ENCODE results near the gene LRRTM2. TPM values are rescaled to one million over a fixed set of nuclear protein-coding genes. Genes with fewer than 3 reads are reported as not detected.
"Not testable (repeated sequence)": the region's sequence is repeated elsewhere in the genome, so short reads cannot be mapped to it uniquely, and the experiment has no call there.

Gene LRRTM2
- polyA plus RNA-seq, 4 donors, result 1.6 to 3.0 (median 2.0) TPM

DNA sequence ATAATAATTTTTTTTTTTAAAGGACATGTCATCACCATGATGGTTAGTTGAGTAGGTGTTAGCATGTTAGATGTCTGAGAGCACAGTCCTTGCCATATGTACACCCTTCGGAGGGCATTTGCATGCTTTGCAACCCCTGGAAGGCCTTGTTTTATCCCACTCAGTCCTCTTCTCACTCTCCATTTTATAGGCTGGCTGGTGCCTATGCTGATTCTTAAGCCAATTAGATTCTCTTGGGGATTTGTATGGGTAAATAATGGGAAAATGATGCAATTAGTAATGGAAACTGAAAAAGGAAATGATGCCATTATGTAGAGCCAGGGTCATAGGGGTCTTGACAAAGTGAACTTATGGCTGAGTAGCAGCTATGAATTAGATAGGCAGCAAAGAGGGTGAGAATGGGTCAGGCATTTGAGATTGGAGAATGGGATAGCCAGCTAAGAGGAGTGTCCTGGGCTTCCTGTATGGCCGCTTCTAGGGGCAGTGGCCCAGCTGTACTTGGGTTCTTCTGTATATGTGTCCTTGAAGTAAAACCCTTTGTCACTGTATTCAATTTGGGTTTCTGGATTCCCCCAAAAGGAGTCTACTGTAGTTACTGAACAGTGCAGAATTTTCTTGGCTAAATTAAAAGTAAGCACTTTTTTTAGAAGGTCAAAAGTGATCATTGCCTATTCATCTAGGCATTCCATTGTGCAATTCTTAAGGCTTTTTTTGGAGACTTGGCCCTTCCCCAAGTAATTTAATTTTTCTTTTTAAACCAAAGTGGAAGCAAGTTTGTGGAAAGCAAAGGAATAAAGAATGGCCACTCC is 31.6 kb downstream of the LRRTM2 start:
- no peak for DNase-seq (ENCODE audit: low read depth in 4 of 4, low spot score in 3 of 4)

DNA sequence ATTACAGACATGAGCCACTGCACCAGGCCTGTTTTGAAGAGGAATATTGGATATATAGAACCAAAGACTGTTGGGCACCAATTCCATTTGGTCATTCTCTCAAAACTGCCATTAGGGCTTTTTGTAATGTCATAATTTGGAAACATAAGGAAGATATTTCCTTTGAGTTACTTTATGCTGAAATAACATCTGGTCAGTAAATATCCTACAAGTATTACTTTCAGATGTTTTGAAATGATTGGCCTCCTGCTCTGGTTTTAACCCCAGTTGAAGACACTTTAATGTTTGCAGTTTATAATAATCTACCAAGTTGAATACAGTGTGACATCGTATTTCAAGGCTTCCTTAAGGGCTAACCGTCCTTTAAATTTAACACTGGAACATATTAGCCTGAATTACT is 33.6 kb downstream of the LRRTM2 start:
- DNase-seq (ENCODE audit: low read depth in 4 of 4, low spot score in 3 of 4), result no peak

DNA sequence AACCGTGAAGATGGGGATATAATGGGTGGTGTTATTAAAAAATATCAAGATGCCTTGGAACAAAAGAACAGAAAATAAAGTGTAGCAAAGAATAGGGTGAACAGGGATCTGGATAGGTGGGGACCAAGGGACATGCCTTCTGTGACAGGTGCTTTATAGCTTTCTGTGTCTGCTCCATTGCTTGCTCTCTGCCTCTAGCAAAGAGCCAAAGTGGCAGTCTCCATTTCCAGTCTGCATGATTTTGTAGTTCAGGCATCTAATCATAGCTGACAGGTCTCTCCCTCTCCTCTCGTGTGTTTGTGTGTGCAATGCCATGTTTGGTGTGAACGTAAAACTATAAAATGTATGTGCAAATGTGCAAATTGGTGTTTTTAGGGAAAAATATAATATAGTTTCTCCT is 35.0 kb downstream of the LRRTM2 start:
- DNase-seq (ENCODE audit: low read depth in 4 of 4, low spot score in 3 of 4), result no peak

DNA sequence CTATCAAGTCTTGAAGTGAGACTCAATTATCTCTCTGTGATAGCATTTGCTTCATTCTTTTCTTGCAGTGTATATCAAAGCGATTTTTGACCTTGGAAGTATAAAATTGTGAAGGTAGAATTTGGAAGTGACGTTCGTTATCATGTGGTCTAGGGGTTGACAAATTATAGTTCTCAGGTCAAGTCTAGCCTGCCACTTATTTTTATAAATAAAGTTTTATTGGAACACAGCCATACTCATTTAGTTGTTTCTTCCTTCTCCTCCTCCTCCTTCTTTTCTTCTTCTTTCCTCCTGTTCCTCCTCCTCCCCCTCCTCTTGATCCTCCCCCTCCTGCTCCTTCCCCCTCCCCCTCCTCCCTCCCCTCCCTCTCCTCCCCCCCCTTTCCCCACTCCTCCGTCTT is 38.0 kb downstream of the LRRTM2 start:
- no peak for DNase-seq (ENCODE audit: low read depth in 4 of 4, low spot score in 3 of 4)

DNA sequence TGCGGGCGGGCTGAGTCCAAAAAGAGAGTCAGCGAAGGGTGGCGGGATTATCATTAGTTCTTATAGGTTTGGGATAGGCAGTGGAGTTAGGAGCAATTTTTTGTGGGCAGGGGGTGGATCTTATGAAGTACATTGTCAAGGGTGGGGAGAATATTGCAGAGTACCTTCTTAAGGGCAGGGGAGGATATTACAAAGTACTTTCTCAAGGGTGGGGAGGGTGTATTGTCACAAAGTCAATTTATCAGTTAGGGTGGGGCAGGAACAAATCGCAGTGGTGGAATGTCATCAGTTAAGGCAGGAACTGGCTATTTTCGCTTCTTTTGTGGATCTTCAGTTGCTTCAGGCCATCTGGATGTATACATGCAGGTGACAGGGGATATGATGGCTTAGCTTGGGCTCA is 40.3 kb downstream of the LRRTM2 start:
- DNase-seq (ENCODE audit: low read depth in 4 of 4, low spot score in 3 of 4), result not testable (repeated sequence)

DNA sequence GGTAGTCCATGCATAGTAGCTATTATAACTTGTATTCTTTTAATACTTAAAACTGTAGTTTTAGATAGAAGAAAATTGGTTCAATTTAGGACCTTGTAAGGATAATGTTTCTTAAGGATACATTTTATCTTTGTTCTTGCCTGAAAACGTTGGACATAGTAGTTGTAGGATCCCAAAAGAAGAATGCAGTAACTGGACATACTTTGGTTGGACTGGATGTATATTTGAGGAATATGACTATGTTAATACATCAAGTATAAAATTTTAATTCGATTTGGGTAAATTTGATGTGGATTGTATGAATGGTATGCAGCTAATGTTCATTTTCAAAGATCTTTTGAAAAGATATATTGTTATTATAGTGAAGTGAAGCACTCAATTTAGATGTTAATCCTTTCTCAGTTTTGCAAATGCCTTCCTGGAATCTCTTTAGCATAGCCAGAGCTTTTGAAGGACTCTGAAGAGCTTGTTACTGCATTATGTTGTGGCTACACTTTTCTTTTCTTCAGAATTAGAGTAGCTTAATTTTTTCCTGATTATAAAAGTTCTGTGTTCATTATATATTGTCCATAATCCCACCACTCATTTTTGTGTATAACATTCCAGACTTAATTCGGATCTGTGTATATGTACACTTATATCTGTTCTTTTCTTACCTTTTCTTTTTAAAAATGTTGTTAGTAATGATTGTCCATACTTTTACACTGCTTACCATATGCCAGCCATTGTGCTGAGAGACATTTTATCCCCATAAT is 41.2 kb downstream of the LRRTM2 start:
- DNase-seq (ENCODE audit: low read depth in 4 of 4, low spot score in 3 of 4), result no peak

DNA sequence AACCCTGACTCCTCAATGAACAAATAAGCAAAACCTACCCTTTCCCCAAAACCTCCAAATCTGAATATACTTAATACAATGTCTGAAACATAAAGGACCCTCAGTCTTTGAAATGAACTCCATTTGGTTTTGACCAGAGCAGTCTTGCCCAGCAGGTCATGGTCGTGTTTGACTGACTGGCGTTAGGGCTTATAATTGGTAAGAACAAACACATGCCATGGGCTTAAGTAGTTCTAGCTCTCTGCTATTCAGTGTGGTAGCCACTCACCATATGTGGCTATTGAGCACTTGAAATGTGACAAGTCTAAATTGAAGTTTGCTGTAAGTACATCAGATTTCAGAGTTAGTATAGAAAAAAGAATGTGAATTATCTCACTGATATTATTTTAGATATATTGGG is 42.1 kb downstream of the LRRTM2 start:
- DNase-seq (ENCODE audit: low read depth in 4 of 4, low spot score in 3 of 4), result no peak

DNA sequence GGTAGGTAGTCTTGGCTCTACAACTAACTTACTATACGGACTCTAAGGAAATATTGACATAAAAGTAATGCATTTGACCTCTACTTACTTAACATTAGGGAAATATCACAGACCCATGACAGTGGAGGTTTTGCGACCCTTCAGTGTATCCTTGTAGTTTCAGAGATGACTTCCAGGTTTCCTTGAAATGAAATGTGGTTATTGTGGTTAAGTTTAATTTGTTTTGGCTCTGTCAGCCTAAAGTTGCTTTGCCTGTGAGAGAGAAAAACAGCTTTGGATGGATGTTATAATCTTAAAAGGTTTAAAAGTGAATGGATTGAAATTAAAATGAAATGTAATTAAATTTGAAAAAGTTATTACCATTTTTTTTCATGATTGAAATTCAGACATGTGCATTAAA is 42.9 kb downstream of the LRRTM2 start:
- no peak for DNase-seq (ENCODE audit: low read depth in 4 of 4, low spot score in 3 of 4)

DNA sequence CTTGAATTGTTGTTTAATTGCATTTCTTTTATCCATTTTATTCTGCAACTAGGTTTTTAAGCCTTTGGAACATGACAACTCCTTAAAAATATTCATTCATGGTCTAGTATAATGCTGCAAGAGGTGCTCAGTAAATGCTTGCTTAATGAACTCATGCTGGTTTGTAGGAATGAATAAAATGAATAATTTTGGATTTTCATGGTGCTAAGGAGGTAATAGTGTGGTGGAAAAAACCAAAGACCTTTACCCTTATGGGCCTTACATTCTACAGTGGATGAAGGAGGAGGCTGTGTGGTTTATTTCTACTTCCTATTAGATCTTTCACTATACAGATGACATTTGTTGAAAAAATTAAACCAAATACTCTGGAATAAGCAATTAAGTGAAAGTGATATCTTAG is 43.4 kb downstream of the LRRTM2 start:
- DNase-seq (ENCODE audit: low read depth in 4 of 4, low spot score in 3 of 4), result no peak

DNA sequence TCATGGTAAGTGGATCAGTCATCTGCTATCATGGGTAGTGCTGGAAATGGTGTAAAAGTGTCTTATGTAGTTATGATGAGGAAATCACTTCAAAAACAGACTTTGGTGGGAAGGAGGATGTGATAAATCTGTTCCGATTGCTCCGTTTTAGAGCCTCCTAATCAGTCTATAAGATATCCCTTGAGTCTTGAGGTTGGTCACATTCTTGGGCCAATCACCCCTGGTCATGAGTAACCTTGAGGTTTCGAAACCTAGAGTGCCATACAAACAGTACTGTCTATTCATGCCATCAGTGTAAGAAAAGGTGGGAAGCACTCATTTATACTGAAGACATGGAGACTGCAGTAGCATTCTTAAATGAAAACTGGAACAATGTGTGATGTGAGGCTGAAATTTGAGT is 45.8 kb downstream of the LRRTM2 start:
- no peak for DNase-seq (ENCODE audit: low read depth in 4 of 4, low spot score in 3 of 4)

DNA sequence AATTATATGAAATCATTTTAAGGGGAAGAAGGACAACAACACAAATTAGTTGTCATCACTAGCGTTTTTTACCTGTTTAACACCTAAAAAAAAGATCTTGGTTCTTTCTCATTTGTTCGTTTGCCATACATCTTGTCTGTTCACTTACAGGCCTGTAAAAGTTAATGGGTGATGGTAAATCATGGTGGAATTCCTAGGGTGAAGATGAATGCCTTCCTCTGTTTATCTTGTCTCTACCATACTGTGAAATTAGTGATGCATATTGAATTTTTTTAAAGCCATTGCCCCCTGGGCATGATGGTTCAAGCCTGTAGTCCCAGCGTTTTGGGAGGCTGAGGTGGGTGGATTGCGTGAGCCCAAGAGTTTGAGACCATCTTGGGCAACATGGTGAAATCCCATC is 46.6 kb downstream of the LRRTM2 start:
- no peak for DNase-seq (ENCODE audit: low read depth in 4 of 4, low spot score in 3 of 4)

DNA sequence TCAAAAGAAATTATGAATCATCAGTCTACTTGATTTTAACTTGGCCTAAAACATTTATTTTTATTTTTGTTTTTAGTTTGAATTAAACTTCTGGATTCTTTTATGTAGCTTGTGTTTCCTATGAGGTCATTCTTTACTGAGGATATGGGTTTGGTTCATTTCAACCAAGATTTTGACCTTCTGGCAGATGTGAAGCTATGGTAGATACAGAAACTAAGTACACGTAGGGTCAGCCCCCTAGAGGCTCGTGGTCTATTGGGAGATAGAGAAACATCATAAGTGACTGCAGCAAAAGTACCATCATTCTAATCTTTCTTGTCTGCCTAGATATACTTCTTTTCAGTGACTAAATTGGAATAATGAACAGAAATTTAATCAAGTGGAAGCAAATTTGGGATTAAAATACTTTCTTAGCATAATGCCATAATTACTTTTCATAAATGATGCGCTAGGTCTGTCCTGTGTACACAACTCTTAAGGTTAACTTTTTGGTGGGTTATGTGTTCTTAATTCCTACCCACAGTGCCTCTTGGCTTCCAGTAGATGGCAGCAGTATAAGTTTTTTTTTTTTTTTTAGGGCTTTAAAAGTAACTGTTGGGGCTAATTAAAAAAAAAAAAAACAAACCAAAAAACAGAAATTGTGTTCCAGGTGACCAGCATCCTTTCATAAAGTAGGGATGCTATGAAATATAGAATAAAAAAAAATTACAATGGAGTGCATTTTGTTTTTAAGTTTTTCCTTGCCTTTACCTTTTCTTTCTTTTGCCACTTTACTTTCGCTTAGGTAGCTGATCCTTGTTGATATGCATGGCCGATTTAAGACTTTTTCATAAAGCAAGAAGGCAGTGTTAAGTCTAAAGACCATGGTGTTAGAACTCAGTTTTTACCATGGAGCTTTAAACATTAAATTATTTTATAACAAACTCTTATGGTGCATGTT is 49.9 kb downstream of the LRRTM2 start:
- DNase-seq (ENCODE audit: low read depth in 4 of 4, low spot score in 3 of 4), result no peak

DNA sequence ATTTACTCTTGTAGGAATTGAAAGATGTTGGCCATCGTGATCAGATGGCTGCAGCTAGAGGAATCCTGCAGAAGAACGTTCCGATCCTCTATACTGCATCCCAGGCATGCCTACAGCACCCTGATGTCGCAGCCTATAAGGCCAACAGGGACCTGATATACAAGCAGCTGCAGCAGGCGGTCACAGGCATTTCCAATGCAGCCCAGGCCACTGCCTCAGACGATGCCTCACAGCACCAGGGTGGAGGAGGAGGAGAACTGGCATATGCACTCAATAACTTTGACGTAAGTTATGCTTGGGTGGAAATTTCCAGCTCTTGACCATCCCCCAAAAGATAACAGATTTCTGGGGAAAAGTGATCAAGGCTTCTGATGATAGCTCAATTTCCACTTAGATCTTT is 50.6 kb downstream of the LRRTM2 start:
- no peak for DNase-seq (ENCODE audit: low read depth in 4 of 4, low spot score in 3 of 4)

DNA sequence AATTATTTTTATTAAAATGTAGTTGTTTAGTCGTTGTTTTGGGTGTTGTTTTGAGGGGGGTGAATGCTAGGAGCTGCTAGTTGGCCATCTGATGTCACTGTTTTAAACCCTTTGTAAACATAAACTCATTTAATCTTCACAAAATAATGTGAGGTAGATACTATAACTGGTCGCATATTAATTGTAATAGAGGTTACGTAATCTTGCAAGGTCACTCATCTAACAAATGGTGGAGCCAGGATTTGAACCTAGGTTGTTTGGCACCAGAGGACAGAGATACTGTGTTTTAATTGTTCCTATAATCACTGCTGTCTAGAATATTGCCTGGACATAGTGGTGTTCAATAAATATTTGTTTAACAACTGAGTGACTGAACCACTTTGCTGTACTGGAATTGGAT is 54.4 kb downstream of the LRRTM2 start:
- DNase-seq (ENCODE audit: low read depth in 4 of 4, low spot score in 3 of 4), result no peak

DNA sequence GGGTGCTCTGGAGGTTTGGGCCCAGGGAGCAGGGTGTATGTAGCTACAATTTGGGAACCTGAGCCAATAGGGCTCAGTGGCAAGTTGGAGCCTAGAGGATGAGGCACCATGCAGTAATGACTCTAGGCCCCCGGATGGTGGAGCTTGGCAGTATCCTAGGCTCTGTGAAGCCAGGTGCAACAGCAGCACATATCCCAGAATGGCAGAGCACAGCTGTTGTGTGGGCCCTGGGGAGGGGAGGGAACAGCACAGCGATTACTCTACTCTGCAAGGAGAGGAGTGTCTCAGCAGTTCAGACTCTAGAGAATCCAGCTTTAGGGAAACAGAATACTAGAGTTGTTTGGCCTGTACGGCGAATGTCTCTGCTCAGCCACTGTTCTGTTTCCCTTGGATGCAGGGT is 56.1 kb downstream of the LRRTM2 start:
- DNase-seq (ENCODE audit: low read depth in 4 of 4, low spot score in 3 of 4), result no peak

Other genes with a start within 250 kb of the LRRTM2 start
- 100 to 1,000 TPM; 368 to 439 (median 406) TPM for gene CTNNA1, start 121.9 kb downstream of the LRRTM2 start, polyA plus RNA-seq (ENCODE audit: insufficient read length in 4 of 4)